Inflammatory macrophage (primary cell): ENCODE results near the gene SLC25A21.

Experiments used
- DNase-seq, 2 donors: peaks; one replicate each; pipeline ENCODE4 v3.0.0-alpha.2; 2020 to 2022

Gene SLC25A21

DNA sequence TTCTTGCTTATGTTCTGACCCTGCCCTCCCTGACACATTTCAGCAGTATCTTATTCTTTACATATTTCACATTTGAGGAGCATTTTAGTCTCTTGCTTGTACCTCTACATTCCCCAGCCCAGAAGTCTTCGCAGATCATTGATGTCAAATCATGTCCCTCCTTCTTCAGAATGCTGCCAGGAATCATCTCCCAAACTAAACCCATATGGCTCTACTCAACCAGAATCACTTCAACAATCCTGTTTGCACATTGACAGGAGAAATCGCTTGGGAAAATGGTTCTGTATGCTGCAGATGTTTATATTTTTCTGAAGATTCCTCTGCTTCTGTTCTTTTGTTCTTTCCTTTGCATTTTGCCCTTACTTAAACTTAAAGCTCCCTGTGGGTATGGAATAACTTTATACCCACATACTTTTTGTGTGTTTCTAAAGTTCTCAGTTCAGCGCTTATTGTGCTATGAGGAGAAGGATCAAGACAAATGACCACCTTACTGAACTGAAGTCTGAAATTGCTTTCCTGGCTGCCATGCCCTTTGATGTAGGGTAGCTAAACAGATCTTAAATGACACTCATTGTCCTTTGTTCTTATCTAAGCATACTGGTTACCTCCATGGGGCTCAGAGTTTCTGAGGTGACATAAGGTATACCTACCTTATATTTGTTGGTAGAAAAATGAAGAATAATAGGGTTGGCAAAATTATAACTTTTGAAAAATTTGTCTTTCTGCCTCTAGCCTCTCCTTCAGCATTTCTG is 134.6 kb downstream of the SLC25A21 start:
- no peak for DNase-seq

DNA sequence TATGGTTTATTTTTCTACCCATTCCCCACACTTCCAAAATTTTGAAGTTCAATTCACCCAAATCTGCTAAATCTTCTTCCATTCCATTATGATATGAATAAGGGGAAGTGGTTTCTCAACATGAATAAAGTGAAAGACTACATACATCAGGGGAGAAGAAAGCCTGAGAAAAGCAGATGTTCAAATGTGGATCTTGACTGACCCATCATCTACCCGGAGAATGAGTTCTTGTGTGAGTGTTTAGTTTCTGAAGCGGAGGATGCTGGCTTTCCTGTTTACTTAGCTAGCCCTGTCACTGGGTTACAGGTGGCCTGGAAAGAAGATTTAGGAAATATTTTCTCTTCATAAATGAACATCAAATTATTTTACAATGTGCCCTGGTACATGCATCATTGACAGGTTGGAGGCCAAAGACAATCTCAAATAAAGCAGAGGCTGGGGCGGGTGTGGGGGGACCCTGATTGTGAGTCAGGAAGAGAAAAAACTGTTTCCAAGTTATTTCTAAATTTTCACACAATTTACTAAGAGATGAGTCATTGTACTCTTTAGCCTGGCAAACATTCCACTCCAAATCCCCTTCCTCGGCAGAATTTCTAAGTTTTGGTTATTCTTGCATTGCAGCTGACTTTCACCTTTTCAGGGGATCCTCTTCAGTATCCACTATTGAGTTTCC is 135.6 kb downstream of the SLC25A21 start:
- DNase-seq, result no peak

DNA sequence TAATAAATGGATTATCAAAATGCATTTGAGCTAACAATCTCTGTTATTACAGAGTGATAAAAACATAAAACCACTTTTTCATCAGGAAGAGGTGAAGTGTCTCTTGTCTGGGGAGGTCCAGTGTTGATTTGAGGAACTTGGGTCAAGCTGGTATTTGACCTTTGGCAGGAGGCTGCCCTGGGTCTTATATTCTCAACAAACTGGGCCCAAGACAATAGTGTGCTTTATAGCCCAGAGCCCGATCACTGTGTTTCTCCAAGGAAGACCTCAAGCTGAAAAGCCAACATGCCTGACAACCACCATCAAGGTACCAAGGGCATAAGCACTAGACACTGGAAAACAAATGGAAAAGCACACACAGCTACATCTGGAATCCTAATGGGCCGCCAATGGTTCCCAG is 137.0 kb downstream of the SLC25A21 start:
- no peak for DNase-seq

DNA sequence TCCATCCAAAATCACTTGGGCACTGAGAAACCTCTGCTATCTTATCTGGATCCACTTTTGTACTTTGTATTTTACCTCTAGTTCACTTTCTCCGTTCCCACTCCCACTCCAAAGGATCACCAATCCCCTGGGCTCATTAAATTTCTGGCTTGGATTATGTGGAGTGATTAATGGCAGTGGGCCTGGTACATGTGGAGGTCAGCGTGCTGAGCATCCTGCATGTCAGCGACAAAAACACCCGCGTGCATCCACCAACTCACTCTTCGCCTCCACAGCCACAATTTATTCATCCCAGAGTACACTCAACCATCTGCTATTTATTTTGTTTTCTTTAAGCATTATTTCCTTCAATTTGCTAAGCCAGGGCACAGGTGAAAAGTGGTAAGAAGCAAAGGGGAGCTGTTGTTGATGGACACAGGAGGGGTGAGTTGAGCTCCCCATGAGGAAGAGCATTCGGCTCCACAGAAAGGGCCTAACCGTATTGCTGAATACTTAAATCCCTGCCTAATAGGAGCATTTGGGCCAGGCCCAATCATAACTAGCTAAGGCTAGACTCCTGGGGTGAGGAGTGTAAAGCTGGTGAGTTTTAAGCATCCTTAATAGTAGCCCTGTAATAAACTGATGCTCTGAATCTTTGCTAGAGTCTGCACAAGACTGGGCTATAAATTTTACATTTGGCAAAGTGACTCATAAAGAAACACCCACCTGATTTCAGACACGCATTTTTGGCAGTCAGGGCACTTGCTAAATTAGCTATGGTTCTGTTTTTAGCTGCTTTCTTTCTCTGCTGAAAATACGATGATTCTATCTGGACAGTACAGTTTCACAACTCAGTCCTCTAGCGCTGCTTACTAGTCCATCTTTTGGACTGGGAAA is 137.8 kb downstream of the SLC25A21 start:
- no peak for DNase-seq

DNA sequence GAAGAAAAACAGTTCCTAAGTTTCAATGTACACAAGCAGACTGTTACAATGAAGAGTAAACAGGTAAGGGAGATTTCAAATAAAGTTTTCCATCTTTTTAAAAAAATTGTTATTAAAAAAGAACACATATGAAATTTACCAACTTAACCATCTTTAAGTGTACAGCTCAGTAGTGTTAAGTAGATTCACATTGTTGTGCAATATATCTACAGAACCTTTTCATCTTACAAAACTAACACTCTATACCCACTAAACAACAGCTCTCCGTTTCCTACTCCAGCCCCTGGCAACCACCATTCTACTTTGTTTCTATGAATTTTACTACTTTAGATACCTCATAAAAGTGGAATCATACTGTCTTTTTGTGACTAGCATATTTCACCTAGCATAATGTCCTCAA is 139.5 kb downstream of the SLC25A21 start:
- no peak for DNase-seq

DNA sequence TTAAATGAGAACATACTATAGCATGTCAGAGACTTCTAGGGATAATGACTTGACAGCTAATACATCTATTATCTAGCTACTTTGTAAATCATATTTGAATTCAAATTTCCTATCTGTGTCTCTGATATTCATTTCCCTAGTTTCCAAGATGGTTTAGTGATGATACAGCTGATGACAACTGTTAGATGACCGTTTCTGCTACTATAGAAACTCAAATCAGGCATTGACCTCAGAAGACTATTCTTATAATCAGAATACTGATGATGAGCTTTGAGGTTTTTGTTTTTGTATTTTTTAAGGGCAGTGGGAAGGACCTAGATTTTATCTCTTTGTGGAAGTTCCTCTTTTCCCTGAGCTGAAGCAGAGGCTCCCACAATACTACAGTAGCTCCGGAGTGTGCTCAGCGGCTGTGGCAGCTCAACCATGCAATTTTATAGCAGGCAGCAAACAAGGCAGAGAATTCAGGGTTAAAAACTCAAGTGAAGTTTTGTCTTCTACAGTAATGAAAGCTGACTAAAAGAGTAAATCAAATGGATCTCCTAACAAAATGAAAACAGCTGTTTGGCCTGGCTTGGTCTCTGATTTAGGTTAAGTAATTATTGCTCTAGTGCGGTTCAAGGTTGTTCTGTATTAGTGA is 145.1 kb downstream of the SLC25A21 start:
- DNase-seq, result no peak

DNA sequence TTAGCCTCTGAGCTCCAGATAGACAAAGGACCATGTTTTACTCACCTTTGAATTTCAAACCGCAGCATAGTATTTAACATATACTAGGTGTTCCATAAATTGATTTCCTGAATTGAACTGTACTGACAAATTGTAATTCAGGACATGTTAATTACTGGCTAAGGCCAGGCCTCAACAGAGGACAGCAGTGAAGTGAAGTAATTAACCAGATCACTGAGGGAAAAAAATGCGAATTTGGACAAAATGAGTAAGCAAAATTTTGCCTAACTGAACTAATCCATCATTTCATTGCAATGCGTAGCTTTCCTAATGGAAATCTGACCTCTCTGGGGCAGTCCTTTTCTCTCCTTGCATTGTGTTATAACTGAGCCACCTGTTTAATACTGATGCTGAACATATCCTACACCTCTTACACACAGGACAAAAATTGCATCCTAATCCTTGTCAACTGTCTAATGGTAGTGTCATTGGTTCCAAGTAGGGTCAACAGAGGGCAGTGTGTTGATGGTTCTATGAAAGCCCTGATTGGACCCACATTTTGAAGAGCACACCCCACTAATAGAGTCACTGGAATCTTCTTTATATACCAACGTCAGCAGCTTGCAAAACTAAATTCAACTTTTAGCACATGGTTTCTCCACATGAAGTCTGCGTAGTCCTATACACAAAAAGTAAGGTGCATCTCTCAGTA is 148.4 kb downstream of the SLC25A21 start:
- no peak for DNase-seq

DNA sequence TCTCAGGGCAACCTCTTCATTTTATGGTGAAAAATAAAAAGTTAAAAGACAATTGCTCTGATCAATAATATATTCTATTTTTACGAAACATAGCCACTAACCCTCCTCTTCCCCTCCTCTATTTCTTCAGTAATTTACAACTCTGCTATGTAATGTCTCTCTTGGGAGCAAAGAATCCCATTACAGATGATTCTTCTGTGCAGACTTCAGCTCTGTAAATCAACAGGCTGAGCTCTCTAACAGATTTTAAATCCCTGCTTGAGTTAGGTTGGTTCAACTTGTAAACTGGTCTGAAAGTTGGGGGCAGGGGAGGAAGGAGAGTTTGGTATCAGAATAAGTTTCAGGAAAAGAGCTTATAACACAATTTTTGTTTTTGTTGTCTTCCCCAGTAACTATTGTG is 151.0 kb downstream of the SLC25A21 start:
- no peak for DNase-seq

DNA sequence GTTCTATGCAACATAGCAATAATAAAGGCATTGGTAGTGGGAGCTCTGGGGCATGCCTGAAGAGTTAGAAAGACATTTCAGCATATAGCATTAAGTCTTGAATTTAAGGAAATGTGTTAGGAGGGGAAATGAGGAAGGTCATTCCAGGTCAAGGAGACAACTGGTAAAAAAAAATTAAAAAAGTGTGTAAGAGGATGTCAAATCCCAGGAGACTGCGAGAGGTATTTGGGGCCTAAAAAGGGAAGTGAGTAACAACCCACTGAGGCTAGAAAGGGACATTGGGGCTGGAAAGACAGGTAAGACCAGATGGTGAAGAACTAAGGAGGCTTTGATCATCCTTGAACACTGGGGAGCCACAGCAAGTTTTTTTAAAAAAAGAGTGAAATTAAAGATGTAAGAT is 152.9 kb downstream of the SLC25A21 start:
- peak in 1 of 2 donors; percentile 6 for DNase-seq

DNA sequence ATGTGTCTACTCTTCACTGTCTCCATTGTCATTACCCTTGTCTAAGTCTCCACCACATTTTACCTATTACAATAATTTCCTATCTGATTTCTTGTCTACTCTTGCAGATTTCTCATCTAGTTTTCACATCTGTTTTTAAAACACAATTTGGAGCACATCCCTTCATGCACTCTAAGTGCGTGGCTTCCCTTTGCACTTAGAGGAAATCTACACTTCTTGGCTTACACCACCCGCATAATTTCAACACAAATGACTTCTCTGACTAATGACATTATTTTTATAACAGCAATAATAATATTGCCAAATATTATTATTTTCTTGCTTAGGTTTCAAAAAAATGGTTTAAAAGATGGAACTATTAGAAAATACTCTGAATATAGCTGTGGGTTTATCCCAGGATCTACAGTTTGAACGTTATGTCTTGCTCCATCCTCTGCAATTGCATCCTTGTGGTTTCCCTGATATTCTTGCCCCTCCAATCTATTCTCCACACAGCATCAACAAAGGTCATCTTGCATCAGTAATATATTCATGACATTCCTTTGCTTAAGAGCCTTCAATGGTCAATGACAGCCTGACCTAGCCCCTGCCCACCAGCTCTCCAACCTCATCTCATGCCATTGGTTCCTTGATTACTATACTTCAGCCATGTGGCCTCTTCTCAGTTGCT is 153.7 kb downstream of the SLC25A21 start:
- DNase-seq, result no peak

DNA sequence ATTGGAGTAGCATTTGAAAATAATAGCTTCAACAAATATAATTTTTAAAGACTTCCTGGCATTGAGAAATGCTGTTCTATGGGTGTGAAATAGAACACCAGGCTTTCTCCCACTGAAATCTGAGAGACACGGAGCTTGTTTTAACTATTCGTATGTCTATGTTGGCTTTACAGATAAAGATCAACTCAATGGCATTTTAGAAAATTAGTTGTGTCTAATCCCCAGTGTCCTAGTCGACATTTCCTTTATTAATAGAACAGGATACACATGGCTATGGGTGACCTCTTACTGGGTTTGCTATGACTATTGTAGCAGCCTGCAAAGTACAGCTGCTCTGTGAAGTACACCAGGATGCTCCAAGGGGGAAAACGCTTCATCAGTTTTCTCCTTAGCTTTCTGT is 159.3 kb downstream of the SLC25A21 start:
- DNase-seq, result no peak

DNA sequence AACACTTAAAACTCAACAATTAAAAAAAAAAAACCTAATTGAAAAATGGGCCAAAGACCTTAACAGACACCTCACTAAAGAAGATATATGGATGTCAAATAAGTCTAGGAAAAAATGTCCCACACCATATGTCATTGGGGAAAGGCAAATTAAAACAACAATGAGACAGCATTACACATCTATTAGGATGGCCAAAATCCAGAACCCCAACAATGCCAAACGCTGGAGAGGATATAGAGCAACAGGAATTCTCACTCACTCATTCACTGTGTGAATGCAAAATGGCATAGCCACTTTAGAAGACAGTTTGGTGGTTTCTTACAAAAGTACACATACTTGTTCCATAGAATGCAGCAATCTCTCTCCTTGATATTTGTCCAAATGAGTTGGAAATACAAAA is 173.7 kb downstream of the SLC25A21 start:
- DNase-seq, result no peak

DNA sequence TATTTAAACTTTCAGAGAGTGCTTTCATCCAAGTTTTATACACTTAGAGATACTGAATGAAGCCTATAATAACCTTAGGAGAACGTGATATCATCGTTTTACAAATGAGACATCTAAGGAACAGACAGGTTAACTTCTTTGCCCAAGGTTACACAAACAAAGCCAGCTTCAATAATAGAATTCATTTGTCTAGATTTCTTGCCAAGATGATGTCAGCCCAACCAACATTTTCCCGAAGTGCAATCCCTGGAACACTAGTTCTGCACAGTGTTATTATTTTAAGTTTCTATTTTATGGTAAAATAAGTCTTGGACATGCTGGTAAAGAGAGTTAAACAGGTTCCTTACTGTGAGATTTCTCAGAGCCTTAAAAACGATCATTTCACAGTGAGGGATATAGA is 174.6 kb downstream of the SLC25A21 start:
- no peak for DNase-seq

DNA sequence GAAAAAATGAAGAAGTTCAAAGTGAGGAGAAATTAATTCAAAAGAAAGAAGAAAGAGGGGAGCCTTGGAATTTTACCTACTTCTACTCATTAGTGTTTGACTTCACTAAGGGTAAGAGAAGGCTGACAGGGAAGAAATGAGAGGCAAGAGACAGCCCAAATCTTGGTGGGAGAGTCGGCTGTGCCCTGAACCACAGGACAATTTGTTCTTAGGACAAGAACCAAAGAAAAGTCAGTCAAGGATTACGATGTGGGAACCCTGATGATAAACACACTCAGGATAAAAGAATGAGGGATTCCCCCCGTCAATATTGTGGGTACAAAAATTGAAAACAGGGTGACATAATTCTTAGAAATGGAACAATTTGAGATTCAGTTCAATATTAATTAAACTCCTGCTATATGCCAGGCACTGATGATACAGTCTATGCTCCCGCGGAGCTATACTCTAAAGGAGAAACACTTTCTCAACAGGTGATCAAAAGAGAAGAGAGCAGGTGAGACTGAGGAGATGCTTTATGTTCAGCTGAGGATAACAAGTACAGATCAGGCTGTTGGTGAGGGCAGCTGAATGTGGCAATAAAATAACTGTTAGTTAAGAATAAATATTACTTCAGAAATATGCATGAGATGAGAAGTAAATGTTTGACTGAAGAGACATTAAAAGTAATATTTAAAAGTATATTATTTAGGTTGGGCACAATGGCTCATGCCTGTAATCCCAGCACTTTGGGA is 175.4 kb downstream of the SLC25A21 start:
- DNase-seq, result no peak

DNA sequence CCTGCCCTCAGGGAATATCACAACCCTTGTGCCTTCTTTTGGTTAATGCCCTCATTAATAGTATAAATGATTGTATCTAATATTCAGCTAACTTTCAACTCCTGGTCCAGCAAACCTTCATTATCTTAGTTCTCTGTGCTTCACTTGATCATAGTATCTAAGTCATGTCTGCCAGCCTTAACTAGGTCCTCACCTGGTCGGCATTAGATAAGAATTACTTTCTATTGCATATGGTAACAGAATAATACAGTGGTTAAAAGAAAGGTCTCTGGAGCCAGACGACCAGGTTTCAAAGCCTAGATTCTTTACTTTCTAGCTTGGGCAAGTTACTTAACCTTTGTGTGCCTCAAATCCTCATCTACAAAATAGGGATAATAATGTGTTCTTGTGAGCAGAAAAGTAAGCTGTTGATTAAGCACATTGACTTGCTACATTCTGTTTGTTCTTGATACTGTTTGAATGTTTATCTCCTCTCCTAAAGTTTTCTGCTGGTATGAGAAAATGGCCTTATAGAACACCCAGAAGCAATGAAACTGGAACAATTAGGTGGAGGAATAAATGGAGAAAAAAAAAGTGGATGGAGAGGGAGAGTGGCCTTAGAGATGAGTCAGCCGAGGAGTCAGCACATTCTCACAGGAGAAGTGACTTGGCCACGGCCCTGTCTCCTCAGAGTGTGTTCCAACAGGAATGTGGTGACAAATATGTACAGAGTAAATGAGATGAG is 176.1 kb downstream of the SLC25A21 start:
- no peak for DNase-seq

DNA sequence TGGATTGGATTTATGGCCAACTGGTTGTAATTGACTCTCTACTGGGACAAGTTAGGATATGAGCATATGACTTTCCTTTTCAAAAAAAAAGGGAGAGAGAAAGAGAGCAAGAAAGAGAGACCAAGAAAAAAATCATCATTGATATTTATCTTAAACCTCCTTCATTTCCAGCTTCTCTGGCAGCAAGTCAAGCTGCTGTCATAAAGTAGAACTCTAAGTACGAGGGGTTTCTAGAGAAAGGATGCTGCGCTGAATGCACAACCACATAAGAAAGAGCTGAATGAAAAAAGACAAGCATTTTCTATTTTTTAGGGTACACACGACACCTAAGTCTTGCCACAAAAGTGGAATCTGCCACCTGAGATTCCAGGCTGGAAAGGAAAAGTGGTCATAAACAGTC is 182.6 kb downstream of the SLC25A21 start:
- DNase-seq, result no peak

DNA sequence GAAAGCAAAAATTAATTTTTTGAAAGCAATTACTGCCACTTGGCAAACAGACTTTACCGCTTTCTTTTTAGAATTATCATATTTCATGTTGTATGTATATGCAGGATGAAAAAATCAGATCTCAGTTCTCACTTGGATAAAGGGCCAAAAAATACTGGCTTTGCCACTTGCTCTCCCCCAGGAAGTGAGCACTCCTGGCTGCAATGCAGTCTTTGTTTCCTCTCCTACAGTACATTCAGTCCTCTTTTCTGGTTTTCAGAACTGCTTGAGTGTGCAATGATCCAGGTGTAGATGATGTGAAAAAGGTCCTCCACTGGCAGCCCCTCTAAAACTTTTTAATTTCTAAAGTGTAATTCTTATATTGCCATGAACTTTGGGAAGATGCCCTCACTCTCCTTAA is 183.4 kb downstream of the SLC25A21 start:
- no peak for DNase-seq

DNA sequence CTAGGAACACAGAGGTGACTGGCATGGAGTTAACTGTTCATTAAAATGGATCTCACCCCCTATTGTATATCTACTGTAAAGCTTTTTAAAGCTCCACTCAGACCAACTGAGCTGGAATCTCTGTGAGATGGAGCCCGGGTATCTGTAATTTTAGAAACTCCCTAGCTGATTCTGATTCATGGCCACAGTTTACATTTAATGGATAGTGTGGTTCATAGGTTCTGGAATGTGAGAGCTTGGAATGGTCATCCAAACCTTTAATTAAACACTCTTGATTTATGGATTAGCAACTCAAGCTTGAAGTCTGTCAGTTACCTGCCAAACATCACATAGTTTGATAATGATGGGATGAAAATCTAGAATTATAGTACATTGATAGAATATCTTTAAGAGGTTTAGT is 183.8 kb downstream of the SLC25A21 start:
- no peak for DNase-seq

DNA sequence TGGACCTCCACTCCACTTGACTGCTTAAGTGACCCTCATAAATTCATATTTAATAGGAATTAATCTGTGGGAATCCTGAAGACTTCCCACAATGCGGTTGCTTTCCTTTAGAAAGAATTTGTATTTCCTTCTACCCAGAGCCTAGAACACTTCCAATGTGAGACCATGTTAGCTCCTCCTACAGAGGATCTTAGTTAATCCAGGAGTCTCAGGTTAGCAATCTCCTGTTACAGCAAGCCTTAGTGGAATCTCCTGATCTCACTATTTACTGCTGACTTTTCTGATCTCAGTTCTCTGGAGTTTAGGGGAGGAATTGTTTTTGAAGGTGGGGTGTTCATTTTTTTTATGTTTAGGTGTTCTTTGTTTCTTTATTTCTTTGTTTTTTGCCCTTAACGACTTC is 186.0 kb downstream of the SLC25A21 start:
- DNase-seq, result no peak

DNA sequence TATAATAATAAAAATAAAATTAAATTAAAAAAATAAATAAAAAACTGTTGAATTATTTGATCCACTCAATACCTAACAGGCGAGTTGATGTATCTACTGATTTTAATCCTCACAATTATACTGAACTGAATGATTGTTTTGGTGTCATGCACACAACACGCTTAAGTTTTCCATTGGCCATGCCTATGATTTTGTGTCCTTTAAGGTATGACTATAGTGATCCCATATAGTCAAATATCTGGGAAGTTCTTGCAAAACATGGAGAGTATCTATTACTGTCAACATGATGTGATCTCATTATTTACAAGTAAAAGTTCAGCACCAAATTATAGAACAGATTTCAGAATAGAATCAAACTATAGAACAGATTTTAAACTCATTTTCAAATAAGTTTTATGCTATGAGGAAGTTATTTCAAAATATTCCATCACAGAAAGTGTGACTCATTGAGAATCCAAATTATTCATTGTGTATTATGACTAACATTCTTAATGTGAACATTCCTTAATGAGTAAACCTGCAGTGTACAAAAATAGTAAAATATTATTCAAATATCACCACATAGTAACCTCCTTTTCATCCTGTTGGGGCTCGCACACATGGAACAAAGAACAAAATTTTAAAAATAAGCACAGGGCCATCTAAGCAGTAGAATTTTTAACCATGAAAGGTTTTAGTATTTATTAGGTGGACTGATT is 190.4 kb downstream of the SLC25A21 start:
- DNase-seq, result no peak
